ENCODE measurements around the gene PPP4R1. TPM values are rescaled to one million over a fixed set of nuclear protein-coding genes. Genes with fewer than 3 reads are reported as not detected.
A peak's percentile ranks its signal among the peaks of the same experiment; 100 is the strongest.

PPP4R1 gene
- total and polyA plus RNA-seq, 4 donors, result 87.2 to 105 (median 92.5) TPM

DNA sequence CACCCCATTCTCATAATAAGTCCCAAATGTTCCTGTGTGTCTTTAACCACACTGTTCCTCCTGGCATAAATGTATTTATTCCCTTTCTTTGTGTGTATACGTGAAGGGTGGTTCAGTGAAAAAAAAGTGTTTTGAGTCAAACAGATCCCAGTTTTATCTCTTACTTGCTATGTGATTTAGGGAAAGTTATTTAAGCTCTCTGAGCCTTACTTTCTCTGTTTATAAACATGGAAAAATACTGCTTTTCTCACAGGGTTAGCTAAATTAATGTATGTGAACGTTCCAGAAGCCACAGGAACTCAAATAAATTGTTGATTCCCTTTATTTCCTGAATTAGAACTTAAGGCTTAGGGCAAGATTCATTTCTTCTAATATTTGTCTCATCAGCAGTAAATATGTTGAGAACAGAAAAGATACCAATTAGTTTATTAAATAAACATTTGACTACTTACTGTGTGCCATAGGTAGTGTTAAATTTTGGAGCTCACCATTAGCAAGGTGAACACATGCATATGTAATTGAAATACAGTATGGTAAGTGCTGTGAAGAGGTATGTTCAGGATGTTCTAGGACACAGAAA lies 105.8 kb downstream of the PPP4R1 start:
- Histone ChIP-seq H3K36me3 (ENCODE audit: control insufficient read depth, insufficient read depth, low read length) (peaks cover 3% of the 10 kb centered on the region), H3K4me1 (ENCODE audit: control insufficient read depth, insufficient read depth, low read length) (no peaks in the 10 kb centered on the region), H3K27me3 (ENCODE audit: control insufficient read depth, insufficient read depth, low read length) (no peaks in the 10 kb centered on the region), H3K4me3 (ENCODE audit: low read depth, low read length) (no peak overlapping the region), H3K9me3 (ENCODE audit: control insufficient read depth, insufficient read depth, low read length) (no peaks in the 10 kb centered on the region), H3K27ac (ENCODE audit: low read depth, low read length) (no peak overlapping the region)
- DNase-seq (ENCODE audit: low read depth in 4 of 6, low spot score in 6 of 6), result no peak
- WGBS (ENCODE audit: insufficient coverage), result no CpG with 5 or more reads among the region's 2 CpGs

DNA sequence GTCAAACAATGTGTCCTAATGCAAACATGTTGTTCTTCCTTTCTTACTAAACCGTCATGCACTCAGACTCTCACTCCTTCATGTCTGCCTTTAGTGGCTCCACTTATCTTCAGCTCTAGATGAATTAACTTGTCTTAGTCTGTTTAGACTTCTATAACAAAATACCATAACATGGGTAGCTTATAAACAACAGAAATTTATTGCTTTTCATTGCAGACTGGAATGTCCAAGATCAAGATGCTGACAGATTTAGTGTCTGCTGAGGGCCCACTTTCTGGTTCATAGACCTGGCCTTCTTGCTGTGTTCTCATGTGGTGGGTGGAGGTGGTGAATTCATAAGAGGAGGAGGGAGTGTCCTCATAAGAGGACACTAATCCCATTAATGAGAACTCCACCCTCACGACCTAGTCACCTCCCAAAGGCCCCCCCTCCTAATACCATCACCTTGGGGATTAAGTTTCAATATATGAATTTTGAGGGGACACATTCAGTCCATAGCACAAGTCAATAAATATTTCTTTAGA lies 106.7 kb downstream of the PPP4R1 start:
- H3K36me3 ChIP-seq (ENCODE audit: control insufficient read depth, insufficient read depth, low read length), result no peaks in the 10 kb centered on the region
- no peaks in the 10 kb centered on the region for H3K9me3 ChIP-seq (ENCODE audit: control insufficient read depth, insufficient read depth, low read length)
- DNase-seq (ENCODE audit: low read depth in 4 of 6, low spot score in 6 of 6), result no peak
- H3K4me1 ChIP-seq (ENCODE audit: control insufficient read depth, insufficient read depth, low read length), result no peaks in the 10 kb centered on the region
- H3K27ac ChIP-seq (ENCODE audit: low read depth, low read length), result no peak overlapping the region
- no peak overlapping the region for H3K4me3 ChIP-seq (ENCODE audit: low read depth, low read length)
- H3K27me3 ChIP-seq (ENCODE audit: control insufficient read depth, insufficient read depth, low read length), result no peaks in the 10 kb centered on the region
- WGBS (ENCODE audit: insufficient coverage), result no CpG with 5 or more reads among the region's 2 CpGs

DNA sequence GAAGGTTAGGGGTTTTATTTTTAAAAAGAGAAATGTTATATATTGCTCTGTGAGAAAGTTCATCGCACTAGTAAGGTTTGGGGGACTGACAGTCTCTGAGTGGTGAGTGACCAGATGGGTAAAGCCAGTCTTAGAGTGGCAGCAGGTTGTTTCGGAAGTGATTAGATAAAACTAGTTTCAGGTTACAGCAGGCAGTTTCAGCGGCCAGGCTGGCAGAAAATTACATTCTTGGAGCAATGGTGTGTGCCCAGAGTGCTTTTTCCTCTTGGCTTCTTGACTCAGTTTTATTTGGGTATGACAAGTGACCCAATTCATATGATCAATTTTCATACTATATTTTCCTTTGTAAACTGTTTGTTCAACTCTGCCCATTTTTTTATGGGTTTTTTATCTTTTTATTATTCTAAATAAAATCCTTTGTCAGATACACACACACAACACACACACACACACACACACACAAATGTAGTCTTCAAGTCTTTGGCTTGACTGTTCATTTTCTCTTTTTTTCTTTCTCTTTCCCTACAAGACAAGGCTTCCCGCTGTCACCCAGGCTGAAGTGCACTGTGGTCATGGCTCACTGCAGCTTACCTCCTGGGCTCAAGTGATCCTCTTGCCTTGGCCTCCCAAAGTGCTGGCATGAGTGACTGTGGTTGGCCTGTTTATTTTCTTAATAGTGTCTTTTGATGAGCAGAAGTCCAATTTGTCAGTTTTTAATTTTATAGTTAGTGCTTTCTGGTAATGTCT lies 108.1 kb downstream of the PPP4R1 start:
- no peaks in the 10 kb centered on the region for H3K9me3 ChIP-seq (ENCODE audit: control insufficient read depth, insufficient read depth, low read length)
- H3K36me3 ChIP-seq (ENCODE audit: control insufficient read depth, insufficient read depth, low read length), result no peaks in the 10 kb centered on the region
- H3K4me3 ChIP-seq (ENCODE audit: low read depth, low read length), result no peak overlapping the region
- DNase-seq (ENCODE audit: low read depth in 4 of 6, low spot score in 6 of 6), result peak in 1 of 6 donors; percentile 3
- no peaks in the 10 kb centered on the region for H3K4me1 ChIP-seq (ENCODE audit: control insufficient read depth, insufficient read depth, low read length)
- WGBS (ENCODE audit: insufficient coverage), result 93% methylated on average over 3 of the region's 4 CpGs
- H3K27ac ChIP-seq (ENCODE audit: low read depth, low read length), result no peak overlapping the region
- no peaks in the 10 kb centered on the region for H3K27me3 ChIP-seq (ENCODE audit: control insufficient read depth, insufficient read depth, low read length)

Small RNA genes within 50 kb of the gene (small RNA-seq; reads per million reads assigned to genes)
- gene RNU2-27P (ENCODE audit: low replicate concordance), result not detected
- gene RNU6-903P (ENCODE audit: low replicate concordance), result not detected

Other genes starting within 250 kb of the PPP4R1 start
- 10 to 100 TPM; 35.4 to 51.6 TPM for gene RALBP1, start 139.0 kb downstream of the PPP4R1 start, total RNA-seq
- gene RALBP1, start 139.0 kb downstream of the PPP4R1 start, polyA plus RNA-seq (ENCODE audit: insufficient read length in 2 of 2), result 10 to 100 TPM; 32.2 to 33.9 TPM
- gene RAB31, start 93.7 kb upstream of the PPP4R1 start, total RNA-seq, result 10 to 100 TPM; 59.0 to 79.0 TPM
- 100 to 1,000 TPM; 113 to 172 TPM for gene RAB31, start 93.7 kb upstream of the PPP4R1 start, polyA plus RNA-seq (ENCODE audit: insufficient read length in 2 of 2)